GM12865 (cell line): ENCODE results near the gene GLO1.

ENCODE experiments used
- DNase-seq: peaks from one replicate; pipeline ENCODE4 v3.0.0; 2010; ENCODE audit warnings: low read depth
- H3K4me3 ChIP-seq: 2 replicates; pipeline ENCODE4 v1.5.1; 2011; ENCODE audit warnings: mild to moderate bottlenecking, low read depth, low read length, control low read depth
- CTCF ChIP-seq: IDR thresholded peaks from 2 replicates; pipeline ENCODE4 v1.5.1; 2011; ENCODE audit warnings: low read length, control low read depth, low read depth, inconsistent platforms; ENCODE audit not compliant: insufficient read depth; ENCODE audit errors: missing control alignments

The GLO1 gene

GRCh38 chr6:38702558-38703397 is at the start of gene GLO1:
Gene GLO1, minus strand, starts transcription at chr6:38703145. Its CDS starts 91 bp downstream, at chr6:38703054.
- peak; percentile 99 for DNase-seq
- peak within 1 kb of the TSS; percentile 81 for H3K4me3 ChIP-seq
- no peak for TF ChIP-seq CTCF

GRCh38 chr6:38750968-38751615 is 48.1 kb upstream of the GLO1 start:
- TF ChIP-seq CTCF: no peak
- no peak overlapping the region for H3K4me3 ChIP-seq
- no peak for DNase-seq

DNA sequence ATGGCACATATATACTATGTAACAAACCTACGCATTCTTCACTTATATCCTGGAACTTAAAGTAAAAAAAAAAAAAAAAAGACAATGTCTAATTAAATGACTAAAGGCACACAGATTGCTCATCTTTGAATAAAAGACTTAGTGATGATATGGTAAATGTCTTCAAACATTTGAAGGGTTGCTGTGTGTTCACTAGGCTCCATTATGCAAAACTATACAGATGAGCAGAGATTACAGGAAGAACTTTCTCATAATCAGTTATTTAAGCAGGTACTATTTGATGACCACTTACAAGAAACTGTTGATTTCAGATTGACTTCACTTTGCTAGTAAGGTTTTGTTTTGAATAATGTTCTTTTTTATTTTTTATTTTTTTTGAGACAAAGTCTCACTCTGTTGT is 46.5 kb upstream of the GLO1 start:
- no peak for DNase-seq
- no peak overlapping the region for H3K4me3 ChIP-seq
- TF ChIP-seq CTCF: no peak

DNA sequence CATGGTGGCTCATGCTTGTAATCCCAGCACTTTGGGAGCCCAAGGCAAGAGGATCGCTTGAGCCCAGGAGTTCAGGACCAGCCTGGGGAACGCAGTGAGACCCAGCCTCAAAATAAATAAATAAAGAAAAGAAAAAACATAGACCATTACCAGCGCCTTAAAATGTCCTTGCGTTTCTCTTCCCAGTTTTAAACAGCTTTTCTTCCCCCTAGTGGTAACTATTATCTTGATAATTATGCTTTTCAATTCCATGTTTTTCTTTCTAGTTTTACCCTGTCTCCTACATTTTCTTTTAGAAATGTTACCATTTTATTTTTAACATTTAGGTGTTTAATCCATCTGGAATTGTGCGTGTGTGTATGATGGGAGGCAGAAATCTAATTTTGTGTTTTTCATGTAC is 36.6 kb upstream of the GLO1 start:
- TF ChIP-seq CTCF: no peak
- no peak overlapping the region for H3K4me3 ChIP-seq
- DNase-seq: no peak

DNA sequence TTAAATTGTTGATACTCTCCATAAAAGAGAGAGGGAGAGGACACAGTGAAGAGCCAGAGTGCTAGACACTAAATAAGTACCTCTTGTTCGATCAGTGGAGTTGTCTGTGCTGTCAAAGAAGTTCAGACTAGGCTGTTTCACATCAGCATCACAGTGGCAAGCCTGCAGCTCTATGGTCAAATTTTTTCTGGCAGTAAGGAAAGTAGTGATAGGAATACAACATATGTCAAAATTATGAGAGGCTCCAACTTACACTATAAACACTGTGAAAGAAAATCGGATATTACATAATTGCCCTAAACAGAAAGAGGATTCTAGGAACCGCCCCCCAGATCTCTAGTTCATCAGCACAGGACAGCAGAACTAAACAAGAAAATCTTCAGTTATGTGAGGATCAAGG is 35.3 kb upstream of the GLO1 start:
- H3K4me3 ChIP-seq: no peak overlapping the region
- no peak for DNase-seq
- TF ChIP-seq CTCF: no peak

DNA sequence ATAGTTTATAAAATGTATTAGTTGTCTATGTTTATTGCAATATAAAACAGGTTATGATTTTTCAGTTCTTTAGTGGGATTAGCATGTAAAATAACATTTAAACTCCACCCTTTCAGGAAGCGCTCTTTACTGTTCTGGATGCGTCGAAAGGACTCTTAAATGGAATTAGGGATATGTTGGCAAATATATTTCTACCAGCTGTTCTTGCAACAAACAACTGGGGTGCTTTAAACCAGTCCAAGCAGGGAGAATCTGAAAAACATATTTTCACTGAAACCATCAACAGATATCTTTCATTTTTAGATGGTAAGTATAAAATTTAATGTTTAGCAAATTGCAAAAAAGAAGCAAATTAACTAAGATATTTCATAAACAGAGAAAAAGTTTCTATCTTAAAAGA is 34.0 kb upstream of the GLO1 start:
- DNase-seq: no peak
- TF ChIP-seq CTCF: no peak

More for the DNA sequence above, 34.0 kb upstream of the GLO1 start:
- H3K4me3 ChIP-seq: no peak overlapping the region
